T1000 (cell line): ENCODE data around the gene CASP1.

Experiments
- DNase-seq: peaks from one replicate; lab custom pipeline; 2025; ENCODE audit warnings: mixed read lengths; lab: John Stamatoyannopoulos, UW

CASP1 gene

GRCh38 chr11:104984808-104985207, 50.1 kb downstream of the CASP1 start:
- no peak for DNase-seq

GRCh38 chr11:104979839-104980238, 55.1 kb downstream of the CASP1 start:
- no peak for DNase-seq
